ENCODE results near the gene PAQR4.

GRCh38 chr16:2926650-2926999 lies 42.5 kb upstream of the PAQR4 start:
- TF ChIP-seq TCF4 (CRISPR knock-in tag; IDR thresholded peaks at IDR 0.05; ENCODE audit: borderline replicate concordance) (no peak), GLIS3 (CRISPR knock-in tag; IDR thresholded peaks at IDR 0.05) (no peak), ISL1 (CRISPR knock-in tag; IDR thresholded peaks at IDR 0.05) (no peak), POU6F1 (CRISPR knock-in tag; IDR thresholded peaks at IDR 0.05; ENCODE audit: borderline replicate concordance, low read depth) (no peak), TOX (CRISPR knock-in tag; IDR thresholded peaks at IDR 0.05; ENCODE audit: borderline replicate concordance) (no peak), ZFP3 (CRISPR knock-in tag; IDR thresholded peaks at IDR 0.05) (no peak), ZNF70 (CRISPR knock-in tag; IDR thresholded peaks at IDR 0.05) (no peak), SNAI2 (CRISPR knock-in tag; IDR thresholded peaks at IDR 0.05) (no peak), TSHZ2 (CRISPR knock-in tag; IDR thresholded peaks at IDR 0.05) (no peak), ZNF565 (CRISPR knock-in tag; conservative IDR thresholded peaks at IDR 0.05; ENCODE audit: low read depth) (no peak)
